HG03064 (cell line): ENCODE data around the gene PYROXD2.
"Not testable (repeated sequence)": the region's sequence is repeated elsewhere in the genome, so short reads cannot be mapped to it uniquely, and the experiment has no call there.

Source experiments
- ATAC-seq: cut with Tn5 transposase; IDR thresholded peaks from one replicate; pipeline ENCODE4 v1.9.1; 2021; ENCODE audit warnings: low read depth; ENCODE audit not compliant: unreplicated experiment

The PYROXD2 gene

GRCh38 chr10:98370831-98371820 is 43.9 kb downstream of the PYROXD2 start:
- no peak for ATAC-seq

- no peak for ATAC-seq
Measured at GRCh38 chr10:98369801-98370200, 45.2 kb downstream of the PYROXD2 start.

- no peak for ATAC-seq
Measured at GRCh38 chr10:98368644-98369043, 46.3 kb downstream of the PYROXD2 start.

- no peak for ATAC-seq
Measured at GRCh38 chr10:98367604-98368451, 47.2 kb downstream of the PYROXD2 start.

- no peak for ATAC-seq
Measured at GRCh38 chr10:98366062-98366530, 48.9 kb downstream of the PYROXD2 start.

GRCh38 chr10:98365406-98366061 is 49.4 kb downstream of the PYROXD2 start:
- no peak for ATAC-seq

GRCh38 chr10:98364432-98365102 is 50.4 kb downstream of the PYROXD2 start:
- no peak for ATAC-seq

- ATAC-seq = no peak
Measured at GRCh38 chr10:98363220-98363619, 51.8 kb downstream of the PYROXD2 start.

GRCh38 chr10:98361131-98362025 is 53.6 kb downstream of the PYROXD2 start:
- ATAC-seq = peak; percentile 99

GRCh38 chr10:98357194-98357822 is 57.7 kb downstream of the PYROXD2 start:
- ATAC-seq = no peak

- no peak for ATAC-seq
Measured at GRCh38 chr10:98354491-98354890, 60.5 kb downstream of the PYROXD2 start.

GRCh38 chr10:98353170-98353569 is 61.8 kb downstream of the PYROXD2 start:
- ATAC-seq = no peak

- ATAC-seq = no peak
Measured at GRCh38 chr10:98351831-98352402, 63.1 kb downstream of the PYROXD2 start.

- peak; percentile 83 for ATAC-seq
Measured at GRCh38 chr10:98349508-98349922, 65.5 kb downstream of the PYROXD2 start.

GRCh38 chr10:98346847-98347246 is 68.1 kb downstream of the PYROXD2 start:
- no peak for ATAC-seq

GRCh38 chr10:98344589-98345038 is 70.4 kb downstream of the PYROXD2 start:
- no peak for ATAC-seq

GRCh38 chr10:98341701-98342100 is 73.3 kb downstream of the PYROXD2 start:
- not testable (repeated sequence) for ATAC-seq

GRCh38 chr10:98340940-98341310 is 74.1 kb downstream of the PYROXD2 start:
- no peak for ATAC-seq
